Natural killer cell (primary cell): ENCODE data around the gene EVI5. TPM values are rescaled to one million over a fixed set of nuclear protein-coding genes. Genes with fewer than 3 reads are reported as not detected.

Source experiments
- ATAC-seq, 3 donors: fragments of 150-1000 bp in 2 of 3; fragments of 200-7000 bp in 1 of 3; cut with Tn5 transposase; 1 replicate in 1 of 3; 2 replicates in 2 of 3; pipeline ENCODE4 v1.10.0; 2021; ENCODE audit warnings: mild to moderate bottlenecking in 2 of 3, moderate library complexity in 2 of 3
- DNase-seq, 2 donors: peaks; one replicate each; pipeline versions ENCODE4 v3.0.0 to v3.0.0-alpha.2; 2013 to 2021; ENCODE audit warnings: mixed read lengths in 1 of 2
- H3K27ac ChIP-seq: one replicate; pipeline ENCODE4 v1.5.1; 2013; ENCODE audit warnings: mild to moderate bottlenecking, low read length
- H3K27me3 ChIP-seq: one replicate; pipeline ENCODE4 v1.6.1; 2013; ENCODE audit warnings: low read length; ENCODE audit not compliant: control insufficient read depth, insufficient read depth
- H3K36me3 ChIP-seq: one replicate; pipeline ENCODE4 v1.6.1; 2013; ENCODE audit warnings: low read length; ENCODE audit not compliant: control insufficient read depth, insufficient read depth
- H3K4me1 ChIP-seq: one replicate; pipeline ENCODE4 v1.6.1; 2013; ENCODE audit warnings: low read length; ENCODE audit not compliant: control insufficient read depth, insufficient read depth
- H3K4me3 ChIP-seq: one replicate; pipeline ENCODE4 v1.5.1; 2013; ENCODE audit warnings: low read length
- H3K9me3 ChIP-seq: one replicate; pipeline ENCODE4 v1.6.1; 2013; ENCODE audit warnings: low read length; ENCODE audit not compliant: control insufficient read depth, insufficient read depth
- H3K27ac Mint-ChIP-seq, 2 donors: one replicate each; pipeline ENCODE4 v1.8.0; 2022; ENCODE audit warnings: mild to moderate bottlenecking in 2 of 2, mixed read lengths in 2 of 2, moderate library complexity in 1 of 2
- H3K27me3 Mint-ChIP-seq, 2 donors: one replicate each; pipeline ENCODE4 v1.8.0; 2022; ENCODE audit warnings: low read depth in 2 of 2, mixed read lengths in 2 of 2
- H3K36me3 Mint-ChIP-seq: one replicate; pipeline ENCODE4 v1.8.0; 2022; ENCODE audit warnings: mixed read lengths
- H3K4me1 Mint-ChIP-seq, 2 donors: one replicate each; pipeline ENCODE4 v1.8.0; 2022; ENCODE audit warnings: mixed read lengths in 2 of 2
- H3K4me3 Mint-ChIP-seq: one replicate; pipeline ENCODE4 v1.8.0; 2022; ENCODE audit warnings: mild to moderate bottlenecking, moderate library complexity, mixed read lengths
- H3K9me3 Mint-ChIP-seq, 2 donors: one replicate each; pipeline ENCODE4 v1.8.0; 2022; ENCODE audit warnings: mixed read lengths in 2 of 2
- CTCF ChIP-seq: fragments of 200-600 bp; IDR thresholded peaks from one replicate; pipeline ENCODE4 v1.8.0; 2022; ENCODE audit warnings: antibody characterized with exemption
- WGBS: methylation state at CpG from one replicate; pipeline ENCODE4 v1.1.7; 2013; ENCODE audit warnings: missing lambda C conversion rate; ENCODE audit not compliant: insufficient coverage; 5-methylcytosine and 5-hydroxymethylcytosine counted together
- intact Hi-C: fragments of 100-400 bp; cut with micrococcal nuclease; formaldehyde crosslinking; loops from one replicate; pipeline ENCODE4 v1.14.2; 2022
- total RNA-seq, 4 donors: library from RNA; stranded (reverse); fragments of 120-200 nt in 1 of 4; gene quantifications; one replicate each; pipeline versions ENCODE4 v1.2.3 to v1.2.4, GENCODE V29; 2013 to 2022

EVI5 gene
- total RNA-seq, 3 donors from 2014 or later (not counting 1 experiment from before 2014, with no cell fraction given) = 3.9 to 6.0 (median 5.5) TPM

- DNase-seq (peak; percentile 30 to 54), ATAC-seq (peak in 1 of 3 donors; percentile 2)
- Mint-ChIP-seq H3K27ac (peak overlapping the region; percentile 88 to 94), H3K9me3 (no peaks in the 10 kb centered on the region), H3K36me3 (peaks cover 8% of the 10 kb centered on the region), H3K27me3 (no peaks in the 10 kb centered on the region), H3K4me1 (peaks cover 40 to 61% of the 10 kb centered on the region in 2 donors), H3K4me3 (peak overlapping the region; percentile 98)
- no peaks in the 10 kb centered on the region for H3K9me3 ChIP-seq
- peaks cover 53% of the 10 kb centered on the region for H3K4me1 ChIP-seq
- intact Hi-C loops = loop anchor here (2.0 kb wide), 2 partner anchors 101 to 167 kb away; no protein-coding TSS in a partner anchor
- WGBS = under 1% methylated on average over 56 of the region's 56 CpGs
- peak overlapping the region; percentile 65 for H3K4me3 ChIP-seq
- peak overlapping the region; percentile 56 for H3K27ac ChIP-seq
- TF ChIP-seq CTCF = no peak
- H3K36me3 ChIP-seq = peaks cover 6% of the 10 kb centered on the region
- H3K27me3 ChIP-seq = no peaks in the 10 kb centered on the region
Measured at GRCh38 chr1:92483610-92484471, 301.1 kb downstream of the EVI5 start.

- intact Hi-C loops = no loop called here
- no peaks in the 10 kb centered on the region for H3K27me3 ChIP-seq
- peak overlapping the region; percentile 98 for H3K4me3 Mint-ChIP-seq
- peak overlapping the region; percentile 88 to 94 for H3K27ac Mint-ChIP-seq
- no peak for TF ChIP-seq CTCF
- H3K36me3 Mint-ChIP-seq = peaks cover 8% of the 10 kb centered on the region
- ATAC-seq (peak in 1 of 3 donors; percentile 9), DNase-seq (peak; percentile 34 to 64)
- H3K4me1 ChIP-seq = peaks cover 62% of the 10 kb centered on the region
- H3K27ac ChIP-seq = no peak overlapping the region
- H3K9me3 Mint-ChIP-seq = no peaks in the 10 kb centered on the region
- H3K27me3 Mint-ChIP-seq = no peaks in the 10 kb centered on the region
- peaks cover 49 to 70% of the 10 kb centered on the region in 2 donors for H3K4me1 Mint-ChIP-seq
- WGBS = under 1% methylated on average over 62 of the region's 62 CpGs
- peak overlapping the region; percentile 65 for H3K4me3 ChIP-seq
- H3K9me3 ChIP-seq = no peaks in the 10 kb centered on the region
- peaks cover 11% of the 10 kb centered on the region for H3K36me3 ChIP-seq
Measured at GRCh38 chr1:92482665-92483609, 302.0 kb downstream of the EVI5 start.

- Mint-ChIP-seq H3K36me3 (peaks cover 8% of the 10 kb centered on the region), H3K4me3 (peak overlapping the region; percentile 98), H3K27ac (peak overlapping the region; percentile 88 to 94), H3K9me3 (no peaks in the 10 kb centered on the region), H3K4me1 (peaks cover 52 to 71% of the 10 kb centered on the region in 2 donors), H3K27me3 (no peaks in the 10 kb centered on the region)
- 37% methylated on average over 39 of the region's 39 CpGs for WGBS
- H3K36me3 ChIP-seq = peaks cover 14% of the 10 kb centered on the region
- intact Hi-C loops = no loop called here
- ATAC-seq (no peak), DNase-seq (peak in 1 of 2 donors; percentile 40)
- peak overlapping the region; percentile 65 for H3K4me3 ChIP-seq
- H3K4me1 ChIP-seq = peaks cover 63% of the 10 kb centered on the region
- H3K27me3 ChIP-seq = no peaks in the 10 kb centered on the region
- H3K9me3 ChIP-seq = no peaks in the 10 kb centered on the region
- no peak for TF ChIP-seq CTCF
- H3K27ac ChIP-seq = no peak overlapping the region
Measured at GRCh38 chr1:92481971-92482664, 302.8 kb downstream of the EVI5 start.
